HepG2 (cell line): ENCODE measurements around the gene ZNF557. TPM values are rescaled to one million over a fixed set of nuclear protein-coding genes. Genes with fewer than 3 reads are reported as not detected.

ENCODE experiments used
- ATAC-seq: fragments of 200-7000 bp; cut with Tn5 transposase; 3 replicates; pipeline ENCODE4 v1.9.1; 2020; ENCODE audit warnings: mild to moderate bottlenecking, moderate library complexity
- BruUV-seq: library from RNA; stranded (reverse); fragments of 400-500 nt; replicated peaks from 2 replicates; lab custom pipeline; 2021; lab: Mats Ljungman, UMichigan
- CTCF ChIA-PET: fragments of 300-600 bp; formaldehyde crosslinking; extraction: SDS; loops from one replicate; lab custom pipeline; 2021; ENCODE audit warnings: low total read pairs, inconsistent platforms, low intra/inter-chr PET ratio; lab: Yijun Ruan, JAX
- POLR2A ChIA-PET: fragments of 350-600 bp; sonication (Branson Sonifier 250); formaldehyde crosslinking; loops from one replicate; lab custom pipeline; 2020; ENCODE audit warnings: antibody characterized with exemption, inconsistent platforms; lab: Yijun Ruan, JAX
- DNase-seq: peaks from one replicate; pipeline ENCODE4 v3.0.0-alpha.2; 2015; ENCODE audit warnings: low spot score
- FAIRE-seq: peaks from 3 replicates; lab custom pipeline; 2011; peaks lifted over from hg19 to GRCh38; lab: Jason Lieb, UNC
- H2AFZ ChIP-seq: one replicate; pipeline ENCODE4 v1.6.1; 2011; ENCODE audit warnings: low read length, inconsistent platforms
- H3K27ac ChIP-seq: fragments of 300-600 bp; 3 replicates; pipeline ENCODE4 v1.8.0; 2011; ENCODE audit warnings: mixed run types, mild to moderate bottlenecking, mixed read lengths, low read length, inconsistent platforms; ENCODE audit not compliant: insufficient read depth; ENCODE audit errors: extremely low read length
- H3K27me3 ChIP-seq, 2 experiments: fragments of 200-600 bp in 1 of 2; 2 replicates in 1 of 2; 3 replicates in 1 of 2; pipeline versions ENCODE4 v1.6.0 to v1.8.0; 2011; ENCODE audit warnings: low read length in 2 of 2, mild to moderate bottlenecking in 2 of 2, moderate library complexity in 2 of 2, inconsistent platforms in 1 of 2; ENCODE audit not compliant: insufficient read depth in 2 of 2, control insufficient read depth in 1 of 2
- H3K36me3 ChIP-seq, 2 experiments: fragments of 200-600 bp in 1 of 2; replicated peaks in 1 of 2; 2 replicates in 1 of 2; 3 replicates in 1 of 2; pipeline versions ENCODE4 v1.5.1 to v1.8.0; 2011; ENCODE audit warnings: low read length in 2 of 2, inconsistent platforms in 1 of 2; ENCODE audit not compliant: insufficient read depth in 2 of 2, control insufficient read depth in 1 of 2
- H3K4me1 ChIP-seq: 2 replicates; pipeline ENCODE4 v1.5.1; 2012; ENCODE audit warnings: low read length, inconsistent platforms; ENCODE audit not compliant: insufficient read depth
- H3K4me2 ChIP-seq: 2 replicates; pipeline ENCODE4 v1.6.0; 2011; ENCODE audit warnings: low read depth, low read length, inconsistent platforms
- H3K4me3 ChIP-seq, 3 experiments: fragments of 200-600 bp in 1 of 3; sonication (generic), shearing (Covaris generic) in 1 of 3; replicated peaks in 1 of 3; 2 replicates each; pipeline ENCODE4 v1.5.1; 2011 to 2016; ENCODE audit warnings: low read length in 3 of 3, inconsistent platforms in 2 of 3, low read depth in 2 of 3, mild to moderate bottlenecking in 2 of 3, control low read depth in 1 of 3, mixed read lengths in 1 of 3; ENCODE audit not compliant: insufficient read depth in 1 of 3
- H3K79me2 ChIP-seq: one replicate; pipeline ENCODE4 v1.6.1; 2011; ENCODE audit warnings: low read length, inconsistent platforms; ENCODE audit not compliant: insufficient read depth
- H3K9ac ChIP-seq: 2 replicates; pipeline ENCODE4 v1.6.0; 2011; ENCODE audit warnings: mild to moderate bottlenecking, low read depth, low read length, inconsistent platforms; ENCODE audit not compliant: insufficient read depth
- H3K9me3 ChIP-seq: 2 replicates; pipeline ENCODE4 v1.5.1; 2012; ENCODE audit warnings: mild to moderate bottlenecking, low read length
- H4K20me1 ChIP-seq: 2 replicates; pipeline ENCODE4 v1.6.0; 2011; ENCODE audit warnings: inconsistent platforms, mild to moderate bottlenecking, low read length, moderate library complexity; ENCODE audit not compliant: insufficient read depth
- BHLHE40 ChIP-seq: IDR thresholded peaks from 2 replicates; pipeline ENCODE4 v1.6.1; 2011; ENCODE audit warnings: low read length, improper control_type of control experiment
- HNF4A ChIP-seq: sonication (generic); formaldehyde crosslinking; IDR thresholded peaks from 2 replicates; pipeline ENCODE4 v1.4.0; 2020; ENCODE audit warnings: missing genetic modification reagents
- MYC ChIP-seq: sonication (generic); formaldehyde crosslinking; IDR thresholded peaks from 2 replicates; pipeline ENCODE4 v1.9.0; 2021; ENCODE audit warnings: missing genetic modification reagents, borderline replicate concordance
- NR2F6 ChIP-seq, 2 experiments: IDR thresholded peaks; 2 replicates each; pipeline ENCODE4 v1.6.1; 2016; ENCODE audit warnings: antibody characterized with exemption in 1 of 2, mild to moderate bottlenecking in 1 of 2
- PTBP1 ChIP-seq: fragments of 200-400 bp; formaldehyde crosslinking; IDR thresholded peaks from 2 replicates; pipeline ENCODE4 v1.6.1; 2018; ENCODE audit warnings: low read length, low read depth; ENCODE audit not compliant: poor library complexity, severe bottlenecking
- SCMH1 ChIP-seq: sonication (generic); formaldehyde crosslinking; IDR thresholded peaks from 2 replicates; pipeline ENCODE4 v1.9.0; 2021; ENCODE audit warnings: missing genetic modification reagents, mild to moderate bottlenecking, borderline replicate concordance
- TFE3 ChIP-seq: IDR thresholded peaks from 2 replicates; pipeline ENCODE4 v1.6.1; 2016
- ZNF7 ChIP-seq: IDR thresholded peaks from 2 replicates; pipeline ENCODE4 v1.6.1; 2016; ENCODE audit warnings: missing biosample characterization, missing genetic modification reagents
- WGBS: methylation state at CpG from one replicate; pipeline ENCODE4 v1.1.6; 2017; ENCODE audit warnings: low lambda C conversion rate; 5-methylcytosine and 5-hydroxymethylcytosine counted together
- in situ Hi-C: cut with HindIII; loops from 2 replicates; pipeline ENCODE4 v1.10.0; 2017; ENCODE audit warnings: low pct_unique_long_range_greater_than_20kb; ENCODE audit not compliant: extremely low pct_ligation_motif_present
- intact Hi-C: fragments of 100-400 bp; cut with micrococcal nuclease; formaldehyde crosslinking; loops from one replicate; pipeline ENCODE4 v1.10.0; 2022; ENCODE audit not compliant: unreplicated experiment
- polyA plus RNA-seq, 8 experiments: library from polyadenylated mRNA; depleted of rRNA in 3 of 8; stranded (reverse) in 7 of 8; unstranded in 1 of 8; fragments of >200 nt; fragmentation: Illumina TruSeq in 4 of 8; extraction: Trizol in 4 of 8; gene quantifications; 2 replicates each; pipeline versions ENCODE4 v1.2.1 to v1.2.3, GENCODE V29; 2011 to 2016; ENCODE audit warnings: low read depth in 4 of 8, missing spikeins in 1 of 8, mixed read lengths in 1 of 8; ENCODE audit not compliant: insufficient read depth in 1 of 8
- total RNA-seq, 5 experiments: library from RNA; depleted of rRNA; stranded (reverse); fragments of >200 nt; fragmentation: Illumina TruSeq; extraction: Trizol; gene quantifications; 2 replicates each; pipeline ENCODE4 v1.2.3, GENCODE V29; 2016; ENCODE audit warnings: low read depth in 1 of 5
- TF ChIP-seq, protein P1 (sequence below): sonication (generic); formaldehyde crosslinking; IDR thresholded peaks from 2 replicates; pipeline ENCODE4 v1.4.0; 2020; ENCODE audit warnings: low read depth, missing genetic modification reagents
- TF ChIP-seq, protein P2 (sequence below): sonication (generic); formaldehyde crosslinking; IDR thresholded peaks from 2 replicates; pipeline ENCODE4 v1.5.0; 2020; ENCODE audit warnings: mild to moderate bottlenecking, missing genetic modification reagents, borderline replicate concordance
- TF ChIP-seq, protein P3 (sequence below): sonication (generic); formaldehyde crosslinking; IDR thresholded peaks from 2 replicates; pipeline ENCODE4 v1.4.0; 2020; ENCODE audit warnings: missing genetic modification reagents, borderline replicate concordance

The ZNF557 gene
- total and polyA plus RNA-seq, 2 of the 13 experiments (the other 11 are each of a cell fraction or from before 2014, with no cell fraction given), result 2.1 to 7.8 TPM

DNA sequence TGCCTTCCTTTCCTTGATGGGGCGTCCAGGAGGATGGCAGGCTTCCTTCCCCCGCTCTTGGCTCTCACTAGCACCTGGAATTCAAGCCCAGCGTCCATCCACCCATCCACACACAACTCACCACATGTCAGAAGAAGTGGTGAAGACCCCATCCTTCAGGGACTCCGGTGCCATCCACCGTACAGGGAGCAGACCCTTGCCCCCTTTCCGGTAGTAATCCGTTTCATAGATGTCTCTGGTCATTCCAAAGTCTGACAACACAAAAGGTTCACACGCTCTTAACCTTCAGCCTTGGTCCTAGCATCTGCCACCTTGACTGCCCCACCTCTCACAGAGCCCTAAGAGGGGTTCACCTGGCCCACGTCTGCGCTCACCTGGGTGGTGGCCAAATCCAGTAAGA lies 51.0 kb downstream of the ZNF557 start:
- H3K79me2 ChIP-seq, result no peaks in the 10 kb centered on the region
- in situ Hi-C loops (no loop called here), intact Hi-C loops (no loop called here)
- H3K27ac ChIP-seq, result no peak overlapping the region
- no peak overlapping the region for H3K9ac ChIP-seq
- no peaks in the 10 kb centered on the region for H3K4me1 ChIP-seq
- H3K4me2 ChIP-seq, result no peak overlapping the region
- H3K36me3 ChIP-seq, result peaks cover 26 to 54% of the 10 kb centered on the region in 2 experiments
- CTCF ChIA-PET, result no interaction called here
- DNase-seq (no peak), FAIRE-seq (no peak), ATAC-seq (no peak)
- over 99% methylated on average over 10 of the region's 10 CpGs for WGBS
- H2AFZ ChIP-seq, result no peak overlapping the region
- H3K4me3 ChIP-seq, result no peak overlapping the region
- H3K9me3 ChIP-seq, result peaks cover under 1% of the 10 kb centered on the region; the same call in 1 of the 2 replicates
- no peaks in the 10 kb centered on the region for H4K20me1 ChIP-seq
- no peaks in the 10 kb centered on the region for H3K27me3 ChIP-seq
- POLR2A ChIA-PET, result no interaction called here
- no TSS peak for BruUV-seq
- TF ChIP-seq NR2F6 (IDR thresholded peaks at IDR 0.05), result no peak
- no peak for TF ChIP-seq NR2F6 (CRISPR knock-in tag; IDR thresholded peaks at IDR 0.05)
- TF ChIP-seq, protein P1, sequence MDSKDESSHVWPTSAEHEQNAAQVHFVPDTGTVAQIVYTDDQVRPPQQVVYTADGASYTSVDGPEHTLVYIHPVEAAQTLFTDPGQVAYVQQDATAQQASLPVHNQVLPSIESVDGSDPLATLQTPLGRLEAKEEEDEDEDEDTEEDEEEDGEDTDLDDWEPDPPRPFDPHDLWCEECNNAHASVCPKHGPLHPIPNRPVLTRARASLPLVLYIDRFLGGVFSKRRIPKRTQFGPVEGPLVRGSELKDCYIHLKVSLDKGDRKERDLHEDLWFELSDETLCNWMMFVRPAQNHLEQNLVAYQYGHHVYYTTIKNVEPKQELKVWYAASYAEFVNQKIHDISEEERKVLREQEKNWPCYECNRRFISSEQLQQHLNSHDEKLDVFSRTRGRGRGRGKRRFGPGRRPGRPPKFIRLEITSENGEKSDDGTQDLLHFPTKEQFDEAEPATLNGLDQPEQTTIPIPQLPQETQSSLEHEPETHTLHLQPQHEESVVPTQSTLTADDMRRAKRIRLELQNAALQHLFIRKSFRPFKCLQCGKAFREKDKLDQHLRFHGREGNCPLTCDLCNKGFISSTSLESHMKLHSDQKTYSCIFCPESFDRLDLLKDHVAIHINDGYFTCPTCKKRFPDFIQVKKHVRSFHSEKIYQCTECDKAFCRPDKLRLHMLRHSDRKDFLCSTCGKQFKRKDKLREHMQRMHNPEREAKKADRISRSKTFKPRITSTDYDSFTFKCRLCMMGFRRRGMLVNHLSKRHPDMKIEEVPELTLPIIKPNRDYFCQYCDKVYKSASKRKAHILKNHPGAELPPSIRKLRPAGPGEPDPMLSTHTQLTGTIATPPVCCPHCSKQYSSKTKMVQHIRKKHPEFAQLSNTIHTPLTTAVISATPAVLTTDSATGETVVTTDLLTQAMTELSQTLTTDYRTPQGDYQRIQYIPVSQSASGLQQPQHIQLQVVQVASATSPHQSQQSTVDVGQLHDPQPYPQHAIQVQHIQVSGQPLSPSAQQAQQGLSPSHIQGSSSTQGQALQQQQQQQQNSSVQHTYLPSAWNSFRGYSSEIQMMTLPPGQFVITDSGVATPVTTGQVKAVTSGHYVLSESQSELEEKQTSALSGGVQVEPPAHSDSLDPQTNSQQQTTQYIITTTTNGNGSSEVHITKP, result no peak
- no peak for TF ChIP-seq ZNF7 (CRISPR knock-in tag)
- TF ChIP-seq, protein P2, sequence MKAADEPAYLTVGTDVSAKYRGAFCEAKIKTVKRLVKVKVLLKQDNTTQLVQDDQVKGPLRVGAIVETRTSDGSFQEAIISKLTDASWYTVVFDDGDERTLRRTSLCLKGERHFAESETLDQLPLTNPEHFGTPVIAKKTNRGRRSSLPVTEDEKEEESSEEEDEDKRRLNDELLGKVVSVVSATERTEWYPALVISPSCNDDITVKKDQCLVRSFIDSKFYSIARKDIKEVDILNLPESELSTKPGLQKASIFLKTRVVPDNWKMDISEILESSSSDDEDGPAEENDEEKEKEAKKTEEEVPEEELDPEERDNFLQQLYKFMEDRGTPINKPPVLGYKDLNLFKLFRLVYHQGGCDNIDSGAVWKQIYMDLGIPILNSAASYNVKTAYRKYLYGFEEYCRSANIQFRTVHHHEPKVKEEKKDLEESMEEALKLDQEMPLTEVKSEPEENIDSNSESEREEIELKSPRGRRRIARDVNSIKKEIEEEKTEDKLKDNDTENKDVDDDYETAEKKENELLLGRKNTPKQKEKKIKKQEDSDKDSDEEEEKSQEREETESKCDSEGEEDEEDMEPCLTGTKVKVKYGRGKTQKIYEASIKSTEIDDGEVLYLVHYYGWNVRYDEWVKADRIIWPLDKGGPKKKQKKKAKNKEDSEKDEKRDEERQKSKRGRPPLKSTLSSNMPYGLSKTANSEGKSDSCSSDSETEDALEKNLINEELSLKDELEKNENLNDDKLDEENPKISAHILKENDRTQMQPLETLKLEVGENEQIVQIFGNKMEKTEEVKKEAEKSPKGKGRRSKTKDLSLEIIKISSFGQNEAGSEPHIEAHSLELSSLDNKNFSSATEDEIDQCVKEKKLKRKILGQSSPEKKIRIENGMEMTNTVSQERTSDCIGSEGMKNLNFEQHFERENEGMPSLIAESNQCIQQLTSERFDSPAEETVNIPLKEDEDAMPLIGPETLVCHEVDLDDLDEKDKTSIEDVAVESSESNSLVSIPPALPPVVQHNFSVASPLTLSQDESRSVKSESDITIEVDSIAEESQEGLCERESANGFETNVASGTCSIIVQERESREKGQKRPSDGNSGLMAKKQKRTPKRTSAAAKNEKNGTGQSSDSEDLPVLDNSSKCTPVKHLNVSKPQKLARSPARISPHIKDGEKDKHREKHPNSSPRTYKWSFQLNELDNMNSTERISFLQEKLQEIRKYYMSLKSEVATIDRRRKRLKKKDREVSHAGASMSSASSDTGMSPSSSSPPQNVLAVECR (CRISPR knock-in tag), result no peak
- TF ChIP-seq PTBP1, result no peak
- TF ChIP-seq HNF4A (CRISPR knock-in tag), result no peak
- TF ChIP-seq SCMH1 (CRISPR knock-in tag), result no peak
- TF ChIP-seq BHLHE40, result no peak
- no peak for TF ChIP-seq MYC (CRISPR knock-in tag)
- TF ChIP-seq TFE3 (CRISPR knock-in tag), result no peak
- TF ChIP-seq, protein P3, sequence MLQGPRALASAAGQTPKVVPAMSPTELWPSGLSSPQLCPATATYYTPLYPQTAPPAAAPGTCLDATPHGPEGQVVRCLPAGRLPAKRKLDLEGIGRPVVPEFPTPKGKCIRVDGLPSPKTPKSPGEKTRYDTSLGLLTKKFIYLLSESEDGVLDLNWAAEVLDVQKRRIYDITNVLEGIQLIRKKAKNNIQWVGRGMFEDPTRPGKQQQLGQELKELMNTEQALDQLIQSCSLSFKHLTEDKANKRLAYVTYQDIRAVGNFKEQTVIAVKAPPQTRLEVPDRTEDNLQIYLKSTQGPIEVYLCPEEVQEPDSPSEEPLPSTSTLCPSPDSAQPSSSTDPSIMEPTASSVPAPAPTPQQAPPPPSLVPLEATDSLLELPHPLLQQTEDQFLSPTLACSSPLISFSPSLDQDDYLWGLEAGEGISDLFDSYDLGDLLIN (CRISPR knock-in tag), result no peak
